CD4-positive, CD25-positive, alpha-beta regulatory T cell (primary cell): ENCODE data around the gene BRD3. TPM values are rescaled to one million over a fixed set of nuclear protein-coding genes. Genes with fewer than 3 reads are reported as not detected.

ENCODE experiments used
- ATAC-seq, 2 donors: fragments of 150-1000 bp; cut with Tn5 transposase; one replicate each; pipeline ENCODE4 v1.10.0; 2021; ENCODE audit warnings: low read depth in 2 of 2, moderate number of reproducible peaks in 2 of 2, moderate library complexity in 1 of 2
- DNase-seq, 3 donors: peaks; one replicate each; pipeline versions ENCODE4 v3.0.0 to v3.0.0-alpha.2; 2012 to 2022; ENCODE audit warnings: mixed read lengths in 1 of 3
- H3K27ac ChIP-seq: one replicate; pipeline ENCODE4 v1.7.0; 2013; ENCODE audit warnings: mild to moderate bottlenecking, low read length; ENCODE audit not compliant: insufficient read depth, poor library complexity, severe bottlenecking
- H3K27me3 ChIP-seq: one replicate; pipeline ENCODE4 v1.7.0; 2013; ENCODE audit warnings: low read length; ENCODE audit not compliant: control insufficient read depth, insufficient read depth
- H3K36me3 ChIP-seq: one replicate; pipeline ENCODE4 v1.7.0; 2013; ENCODE audit warnings: mild to moderate bottlenecking, low read length, moderate library complexity; ENCODE audit not compliant: control insufficient read depth, insufficient read depth
- H3K4me1 ChIP-seq: 2 replicates; pipeline ENCODE4 v1.7.0; 2013; ENCODE audit warnings: mild to moderate bottlenecking, low read length; ENCODE audit not compliant: insufficient read depth, control insufficient read depth, poor library complexity, severe bottlenecking
- H3K4me3 ChIP-seq: one replicate; pipeline ENCODE4 v1.7.0; 2013; ENCODE audit warnings: low read depth, mild to moderate bottlenecking, low read length, moderate library complexity
- H3K9me3 ChIP-seq, 2 experiments: 1 replicate in 1 of 2; 2 replicates in 1 of 2; pipeline ENCODE4 v1.7.0; 2013; ENCODE audit warnings: low read length in 2 of 2, mild to moderate bottlenecking in 1 of 2, moderate library complexity in 1 of 2; ENCODE audit not compliant: control insufficient read depth in 2 of 2
- H3K27ac Mint-ChIP-seq, 3 donors: one replicate each; pipeline ENCODE4 v1.8.0; 2020 to 2022; ENCODE audit warnings: mild to moderate bottlenecking in 3 of 3, mixed read lengths in 3 of 3, moderate library complexity in 2 of 3
- H3K27me3 Mint-ChIP-seq: one replicate; pipeline ENCODE4 v1.8.0; 2022; ENCODE audit warnings: mild to moderate bottlenecking, mixed read lengths
- H3K36me3 Mint-ChIP-seq: one replicate; pipeline ENCODE4 v1.8.0; 2020; ENCODE audit warnings: mixed read lengths
- H3K4me1 Mint-ChIP-seq, 4 donors: one replicate each; pipeline ENCODE4 v1.8.0; 2020 to 2022; ENCODE audit warnings: mixed read lengths in 4 of 4, mild to moderate bottlenecking in 1 of 4
- H3K4me3 Mint-ChIP-seq, 4 donors: one replicate each; pipeline ENCODE4 v1.8.0; 2020 to 2022; ENCODE audit warnings: mild to moderate bottlenecking in 4 of 4, mixed read lengths in 4 of 4, moderate library complexity in 3 of 4
- H3K9me3 Mint-ChIP-seq, 7 donors: one replicate each; pipeline ENCODE4 v1.8.0; 2020 to 2022; ENCODE audit warnings: mixed read lengths in 7 of 7, mild to moderate bottlenecking in 3 of 7, moderate library complexity in 2 of 7
- polyA plus RNA-seq, 4 donors: library from polyadenylated mRNA; unstranded; fragments of 300-500 nt; fragmentation: Illumina TruSeq; gene quantifications; one replicate each; pipeline ENCODE4 v1.2.3, GENCODE V29; 2021
- total RNA-seq: library from RNA; stranded (reverse); gene quantifications from one replicate; pipeline ENCODE4 v1.2.3, GENCODE V29; 2022

The BRD3 gene
- total and polyA plus RNA-seq, 5 donors from 2014 or later = 10.4 to 39.3 (median 13.1) TPM

DNA sequence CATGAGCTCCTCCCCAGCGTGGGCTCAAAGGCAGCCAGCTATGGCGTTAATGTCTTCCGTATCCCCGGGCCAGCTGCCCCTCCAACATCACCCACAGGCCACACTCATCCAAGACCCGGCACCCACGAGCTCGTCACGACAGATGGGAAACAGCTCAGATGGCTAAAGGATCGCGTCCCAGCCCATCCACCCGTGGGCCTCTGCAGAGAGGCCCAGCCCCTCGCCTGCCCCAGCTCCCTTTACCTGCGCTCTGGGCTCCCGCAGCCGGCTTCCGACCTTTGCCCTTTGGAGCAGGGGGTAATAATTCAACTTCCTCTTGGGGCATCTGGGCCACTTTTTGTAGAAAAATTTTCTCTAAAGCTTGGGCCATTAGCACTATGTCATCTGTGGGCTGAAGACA, 16.5 kb downstream of the BRD3 start:
- Mint-ChIP-seq H3K4me1 (peaks cover 0 to 1% (median 0%) of the 10 kb centered on the region in 4 donors), H3K27ac (no peak overlapping the region), H3K9me3 (no peaks in the 10 kb centered on the region), H3K36me3 (peaks cover 13% of the 10 kb centered on the region), H3K4me3 (no peak overlapping the region), H3K27me3 (no peaks in the 10 kb centered on the region)
- Histone ChIP-seq H3K9me3 (no peaks in the 10 kb centered on the region), H3K4me1 (peaks cover under 1% of the 10 kb centered on the region), H3K27me3 (no peaks in the 10 kb centered on the region), H3K4me3 (no peak overlapping the region), H3K27ac (no peak overlapping the region), H3K36me3 (peaks cover 48% of the 10 kb centered on the region)
- DNase-seq (no peak), ATAC-seq (no peak)

DNA sequence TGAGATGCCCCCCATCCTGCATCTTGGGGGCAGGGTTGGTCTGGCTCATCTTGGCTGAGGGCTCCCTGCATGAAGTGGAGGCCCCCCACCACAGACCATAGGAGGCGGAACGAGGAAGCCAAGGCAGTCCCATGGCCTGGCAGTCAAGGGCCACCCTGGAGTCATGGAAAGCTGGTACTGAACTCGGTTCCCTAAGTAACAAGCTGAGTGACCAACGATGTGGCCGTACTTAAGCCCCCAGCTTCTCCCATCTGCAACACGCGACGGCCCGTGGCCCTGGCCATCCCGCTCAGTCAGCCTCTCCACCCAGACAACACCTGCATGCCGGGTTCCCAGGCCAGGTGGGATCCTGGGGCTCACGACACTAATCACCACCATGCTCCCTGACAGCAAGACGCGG, 17.1 kb downstream of the BRD3 start:
- ATAC-seq = no peak
- no peaks in the 10 kb centered on the region for H3K9me3 ChIP-seq
- no peak overlapping the region for H3K27ac Mint-ChIP-seq
- H3K27ac ChIP-seq = no peak overlapping the region
- no peaks in the 10 kb centered on the region for H3K27me3 ChIP-seq
- H3K27me3 Mint-ChIP-seq = no peaks in the 10 kb centered on the region
- peaks cover 52% of the 10 kb centered on the region for H3K36me3 ChIP-seq
- DNase-seq = no peak
- H3K9me3 Mint-ChIP-seq = no peaks in the 10 kb centered on the region
- no peak overlapping the region for H3K4me3 Mint-ChIP-seq
- H3K4me1 ChIP-seq = no peaks in the 10 kb centered on the region
- H3K4me3 ChIP-seq = no peak overlapping the region
- H3K36me3 Mint-ChIP-seq = peaks cover 13% of the 10 kb centered on the region
- H3K4me1 Mint-ChIP-seq = no peaks in the 10 kb centered on the region

DNA sequence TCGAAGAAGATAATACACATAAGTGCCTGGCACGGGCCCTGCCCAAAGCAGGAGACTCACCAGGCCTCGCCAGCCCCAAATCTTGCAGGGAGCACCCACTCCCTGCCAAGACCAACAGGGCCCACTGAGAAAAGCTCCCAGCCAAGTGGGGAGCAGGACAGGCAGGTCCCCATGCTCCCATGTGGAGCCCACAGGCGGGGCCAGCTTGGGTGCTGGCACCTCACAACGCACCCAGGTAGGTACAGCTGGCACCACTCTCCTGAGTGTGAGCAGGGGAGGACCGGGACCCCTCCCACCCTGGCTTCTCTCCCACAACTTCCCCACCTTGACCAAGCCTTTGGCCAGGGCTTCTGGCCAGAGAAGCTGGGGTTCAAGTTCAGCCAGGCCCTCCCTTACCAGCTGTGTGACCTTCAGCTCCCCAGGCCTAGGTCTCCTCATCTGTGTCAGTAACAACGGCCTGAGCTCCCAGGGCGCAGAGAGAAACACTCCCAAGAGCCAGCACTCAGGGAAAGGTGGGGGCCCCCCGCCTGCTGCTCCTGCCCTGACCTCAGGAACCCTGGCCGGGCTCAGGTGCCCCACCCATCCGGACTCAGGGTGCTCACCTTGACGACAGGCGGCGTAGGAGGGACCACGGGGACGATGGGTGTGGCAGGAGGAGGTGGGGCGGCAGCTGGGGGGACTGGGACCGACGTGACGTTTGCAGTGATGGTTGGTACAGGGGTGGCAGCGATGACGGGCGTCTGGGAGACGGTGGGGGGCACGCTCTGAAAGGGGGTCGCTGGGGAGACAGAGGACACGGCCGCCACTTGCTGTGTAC, 17.8 kb downstream of the BRD3 start:
- no peaks in the 10 kb centered on the region for H3K9me3 Mint-ChIP-seq
- Histone ChIP-seq H3K27me3 (no peaks in the 10 kb centered on the region), H3K4me1 (no peaks in the 10 kb centered on the region), H3K4me3 (no peak overlapping the region), H3K27ac (no peak overlapping the region), H3K9me3 (no peaks in the 10 kb centered on the region), H3K36me3 (peaks cover 55% of the 10 kb centered on the region)
- DNase-seq (no peak), ATAC-seq (no peak)
- H3K27me3 Mint-ChIP-seq = no peaks in the 10 kb centered on the region
- H3K4me3 Mint-ChIP-seq = no peak overlapping the region
- peaks cover 13% of the 10 kb centered on the region for H3K36me3 Mint-ChIP-seq
- H3K4me1 Mint-ChIP-seq = no peaks in the 10 kb centered on the region
- H3K27ac Mint-ChIP-seq = no peak overlapping the region

DNA sequence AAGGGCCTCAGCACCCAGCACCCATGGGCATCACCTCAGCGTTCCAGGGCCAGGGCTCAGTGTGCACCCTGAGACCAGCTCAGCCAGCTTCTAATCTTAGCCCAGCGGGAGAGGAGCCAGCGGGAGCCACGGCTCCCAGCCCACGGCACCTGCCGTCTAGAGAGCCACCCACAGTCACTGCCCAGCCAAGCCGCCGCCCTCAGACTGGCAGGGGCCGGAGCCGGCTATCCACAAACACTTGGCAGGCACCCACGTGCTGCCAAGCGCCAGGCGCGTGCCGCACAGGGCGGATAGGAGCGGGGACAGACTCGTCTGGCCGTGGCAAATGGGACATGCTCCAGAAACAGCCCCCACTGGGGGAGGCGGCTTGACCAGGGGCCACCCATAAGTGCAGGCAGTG, 18.6 kb downstream of the BRD3 start:
- Histone ChIP-seq H3K4me3 (no peak overlapping the region), H3K9me3 (no peaks in the 10 kb centered on the region), H3K36me3 (peaks cover 55% of the 10 kb centered on the region), H3K4me1 (no peaks in the 10 kb centered on the region), H3K27ac (no peak overlapping the region), H3K27me3 (no peaks in the 10 kb centered on the region)
- DNase-seq = no peak
- Mint-ChIP-seq H3K27ac (no peak overlapping the region), H3K27me3 (no peaks in the 10 kb centered on the region), H3K4me1 (no peaks in the 10 kb centered on the region), H3K36me3 (peaks cover 13% of the 10 kb centered on the region), H3K4me3 (no peak overlapping the region), H3K9me3 (no peaks in the 10 kb centered on the region)
- no peak for ATAC-seq

DNA sequence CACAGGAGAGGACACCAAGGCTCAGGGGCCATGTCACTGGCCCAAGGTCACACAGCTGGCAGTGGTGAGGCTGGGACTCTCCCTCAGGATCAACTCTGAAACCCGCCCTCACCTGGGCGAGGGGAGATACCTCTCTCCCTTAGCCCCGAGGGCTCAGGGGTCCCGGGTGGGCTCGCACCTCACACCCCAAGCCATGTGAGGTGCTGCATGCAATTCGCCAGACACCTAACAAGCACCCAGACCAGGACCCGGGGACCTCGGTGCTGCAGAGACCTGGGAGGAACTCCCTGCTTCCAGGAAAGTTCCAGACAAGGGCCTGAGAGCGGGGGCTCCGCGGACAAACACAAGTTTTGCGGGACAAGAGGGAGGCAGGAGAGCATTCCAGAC, 19.3 kb downstream of the BRD3 start:
- H3K36me3 Mint-ChIP-seq = peaks cover 13% of the 10 kb centered on the region
- Histone ChIP-seq H3K4me3 (no peak overlapping the region), H3K27me3 (no peaks in the 10 kb centered on the region), H3K9me3 (no peaks in the 10 kb centered on the region), H3K4me1 (no peaks in the 10 kb centered on the region), H3K27ac (no peak overlapping the region), H3K36me3 (peaks cover 55% of the 10 kb centered on the region)
- H3K4me3 Mint-ChIP-seq = no peak overlapping the region
- no peak overlapping the region for H3K27ac Mint-ChIP-seq
- no peaks in the 10 kb centered on the region for H3K27me3 Mint-ChIP-seq
- DNase-seq = no peak
- no peak for ATAC-seq
- H3K9me3 Mint-ChIP-seq = no peaks in the 10 kb centered on the region
- H3K4me1 Mint-ChIP-seq = no peaks in the 10 kb centered on the region

DNA sequence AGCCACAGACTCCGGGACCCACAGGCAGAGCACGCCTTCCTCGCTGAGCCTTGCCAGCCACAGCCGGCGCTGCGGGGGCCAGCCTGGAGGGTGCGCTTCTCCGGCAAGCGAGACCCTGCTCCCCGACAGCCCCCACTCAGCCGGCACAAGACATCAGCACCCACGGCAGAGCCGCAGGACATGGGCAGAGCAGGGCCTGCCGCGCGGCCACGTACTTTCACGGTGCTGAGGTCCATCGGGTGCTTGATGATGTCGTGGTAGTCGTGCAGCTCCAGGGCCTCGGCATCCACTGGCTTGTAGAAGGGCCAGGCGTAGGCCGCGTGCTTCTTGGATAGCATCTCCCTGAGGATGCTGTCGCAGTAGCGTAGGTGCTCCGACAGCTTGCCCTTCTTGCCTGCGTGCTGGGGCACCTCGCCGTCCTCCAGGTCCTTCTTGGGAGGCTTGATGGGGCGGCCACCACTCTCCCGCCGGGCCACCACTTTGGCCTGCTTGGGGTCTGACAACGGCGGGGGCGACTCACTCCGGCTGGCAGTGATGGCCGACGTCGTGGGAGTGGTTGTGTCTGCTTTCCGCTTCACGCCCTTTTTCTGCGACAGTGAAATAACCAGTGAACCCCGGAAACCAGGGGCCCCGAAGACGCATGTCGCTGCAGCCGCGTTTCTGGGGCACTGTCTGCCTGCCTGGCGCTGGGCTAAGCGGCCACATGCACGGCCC, 19.8 kb downstream of the BRD3 start:
- H3K4me3 ChIP-seq = no peak overlapping the region
- Mint-ChIP-seq H3K4me1 (no peaks in the 10 kb centered on the region), H3K36me3 (peaks cover 13% of the 10 kb centered on the region), H3K27me3 (no peaks in the 10 kb centered on the region), H3K27ac (no peak overlapping the region), H3K4me3 (no peak overlapping the region), H3K9me3 (no peaks in the 10 kb centered on the region)
- no peaks in the 10 kb centered on the region for H3K27me3 ChIP-seq
- no peaks in the 10 kb centered on the region for H3K4me1 ChIP-seq
- DNase-seq (no peak), ATAC-seq (no peak)
- H3K36me3 ChIP-seq = peaks cover 55% of the 10 kb centered on the region
- no peak overlapping the region for H3K27ac ChIP-seq
- H3K9me3 ChIP-seq = no peaks in the 10 kb centered on the region

DNA sequence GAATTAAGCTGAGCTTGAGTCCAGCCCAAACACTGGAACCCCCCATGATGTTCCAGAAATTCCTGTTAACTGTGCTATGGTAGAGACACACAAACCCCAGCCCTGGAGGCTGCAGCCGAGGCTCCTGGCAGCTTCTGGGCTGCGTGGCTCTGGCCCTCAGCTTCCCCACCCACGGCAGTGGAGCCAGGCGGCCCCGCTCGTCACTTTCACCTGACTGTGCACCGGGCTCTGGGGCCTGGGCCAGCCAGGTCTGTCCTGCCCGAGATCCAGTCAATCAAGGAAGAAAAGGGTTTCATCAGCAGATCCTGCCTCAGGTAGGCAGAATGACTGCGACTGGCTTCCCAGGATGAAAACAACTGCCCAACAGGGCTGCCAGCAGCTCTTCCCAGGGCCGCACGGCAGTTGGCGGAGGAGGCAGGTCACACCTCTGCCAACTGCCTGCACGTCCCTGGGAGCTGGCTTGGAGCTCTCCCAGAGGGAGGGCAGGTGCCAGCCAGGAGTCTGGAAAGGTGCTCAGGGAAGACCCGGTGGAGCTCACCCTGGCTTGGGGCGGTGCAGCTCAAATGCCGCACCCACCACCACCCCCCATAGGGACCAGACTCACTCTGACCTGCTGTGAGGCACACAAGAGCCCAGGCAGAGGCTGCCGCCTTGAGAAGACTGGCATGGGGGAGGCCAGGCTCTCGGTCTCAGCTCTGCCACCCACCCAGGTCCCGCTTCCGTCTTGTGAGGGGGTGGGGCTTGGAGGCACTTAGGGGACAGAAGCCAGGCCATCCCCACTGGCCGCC, 20.7 kb downstream of the BRD3 start:
- no peak overlapping the region for H3K4me3 Mint-ChIP-seq
- H3K4me3 ChIP-seq = no peak overlapping the region
- no peaks in the 10 kb centered on the region for H3K4me1 ChIP-seq
- no peaks in the 10 kb centered on the region for H3K4me1 Mint-ChIP-seq
- H3K27me3 Mint-ChIP-seq = no peaks in the 10 kb centered on the region
- H3K27ac ChIP-seq = no peak overlapping the region
- no peaks in the 10 kb centered on the region for H3K27me3 ChIP-seq
- DNase-seq = no peak
- H3K27ac Mint-ChIP-seq = no peak overlapping the region
- H3K36me3 Mint-ChIP-seq = peaks cover 13% of the 10 kb centered on the region
- H3K9me3 ChIP-seq = no peaks in the 10 kb centered on the region
- peaks cover 46% of the 10 kb centered on the region for H3K36me3 ChIP-seq
- no peaks in the 10 kb centered on the region for H3K9me3 Mint-ChIP-seq
- ATAC-seq = no peak
